ENCODE measurements around the gene PTGES2.

GRCh38 chr9:128144239-128145181 is 17.0 kb upstream of the PTGES2 start:
- TF ChIP-seq POLR2AphosphoS5 (IDR thresholded peaks at IDR 0.05; ENCODE audit: low read depth, low read length) (no peak), POLR2A (IDR thresholded peaks at IDR 0.05; ENCODE audit: low read depth, low read length) (no peak)
